IMR-90 (cell line): ENCODE data around the gene ATP11A. TPM values are rescaled to one million over a fixed set of nuclear protein-coding genes. Genes with fewer than 3 reads are reported as not detected.

ENCODE experiments used
- ATAC-seq: fragments of 200-7000 bp; cut with Tn5 transposase; 2 replicates; pipeline ENCODE4 v1.9.1; 2020; ENCODE audit warnings: low read depth, mild to moderate bottlenecking, moderate library complexity
- BruUV-seq: library from RNA; stranded (reverse); fragments of 400-500 nt; replicated peaks from 2 replicates; lab custom pipeline; 2021; lab: Mats Ljungman, UMichigan
- CTCF ChIA-PET: fragments of 300-600 bp; formaldehyde crosslinking; extraction: SDS; loops from one replicate; lab custom pipeline; 2021; ENCODE audit warnings: antibody characterized with exemption; lab: Yijun Ruan, JAX
- POLR2A ChIA-PET: fragments of 300-600 bp; sonication (Branson Sonifier 250); formaldehyde crosslinking; loops from one replicate; lab custom pipeline; 2022; ENCODE audit warnings: antibody characterized with exemption; ENCODE audit not compliant: unreplicated experiment; lab: Charles Lee
- DNase-seq: peaks from one replicate; pipeline ENCODE4 v3.0.0; 2013
- H2AFZ ChIP-seq: replicated peaks from 2 replicates; pipeline ENCODE3; 2013; ENCODE audit warnings: low read length, mild to moderate bottlenecking; ENCODE audit not compliant: poor library complexity
- H2AK5ac ChIP-seq: 2 replicates; pipeline ENCODE4 v1.6.1; 2013; ENCODE audit warnings: low read depth, low read length, inconsistent platforms
- H2AK9ac ChIP-seq: replicated peaks from 2 replicates; pipeline ENCODE3; 2013; ENCODE audit warnings: mild to moderate bottlenecking, low read depth, low read length, moderate library complexity; ENCODE audit not compliant: poor library complexity
- H2BK120ac ChIP-seq: 2 replicates; pipeline ENCODE4 v1.6.1; 2013; ENCODE audit warnings: low read depth, low read length, inconsistent platforms
- H2BK15ac ChIP-seq: 3 replicates; pipeline ENCODE4 v1.6.1; 2013; ENCODE audit warnings: low read depth, low read length, inconsistent platforms
- H2BK20ac ChIP-seq: 2 replicates; pipeline ENCODE4 v1.6.1; 2013; ENCODE audit warnings: low read depth, mild to moderate bottlenecking, inconsistent platforms, low read length, moderate library complexity
- H2BK5ac ChIP-seq: 2 replicates; pipeline ENCODE4 v1.6.1; 2013; ENCODE audit warnings: mild to moderate bottlenecking, low read depth, low read length, inconsistent platforms; ENCODE audit not compliant: poor library complexity, severe bottlenecking
- H3K14ac ChIP-seq: replicated peaks from 2 replicates; pipeline ENCODE4 v1.6.1; 2013; ENCODE audit warnings: low read depth, low read length, inconsistent platforms
- H3K18ac ChIP-seq: 2 replicates; pipeline ENCODE4 v1.6.1; 2013; ENCODE audit warnings: low read depth, low read length, control low read depth
- H3K23ac ChIP-seq: 2 replicates; pipeline ENCODE4 v1.6.1; 2013; ENCODE audit warnings: low read depth, low read length, inconsistent platforms
- H3K27ac ChIP-seq: 2 replicates; pipeline ENCODE4 v1.5.1; 2013; ENCODE audit warnings: mild to moderate bottlenecking, control low read depth, low read length; ENCODE audit not compliant: insufficient read depth
- H3K27me3 ChIP-seq: 2 replicates; pipeline ENCODE4 v1.6.1; 2013; ENCODE audit warnings: low read length; ENCODE audit not compliant: control insufficient read depth, insufficient read depth
- H3K36me3 ChIP-seq: 2 replicates; pipeline ENCODE4 v1.6.1; 2013; ENCODE audit warnings: low read length, mixed read lengths; ENCODE audit not compliant: control insufficient read depth, insufficient read depth
- H3K4ac ChIP-seq: 2 replicates; pipeline ENCODE4 v1.6.1; 2013; ENCODE audit warnings: low read depth, low read length, inconsistent platforms
- H3K4me1 ChIP-seq: 2 replicates; pipeline ENCODE4 v1.6.1; 2013; ENCODE audit warnings: low read length, mixed read lengths; ENCODE audit not compliant: control insufficient read depth, insufficient read depth
- H3K4me2 ChIP-seq: 2 replicates; pipeline ENCODE4 v1.6.1; 2013; ENCODE audit warnings: low read depth, mild to moderate bottlenecking, control low read depth, low read length, moderate library complexity
- H3K4me3 ChIP-seq: 2 replicates; pipeline ENCODE4 v1.5.1; 2013; ENCODE audit warnings: low read depth, mild to moderate bottlenecking, control low read depth, low read length, moderate library complexity; ENCODE audit not compliant: insufficient read depth
- H3K56ac ChIP-seq: 2 replicates; pipeline ENCODE4 v1.6.1; 2013; ENCODE audit warnings: low read length, inconsistent platforms; ENCODE audit not compliant: insufficient read depth; ENCODE audit errors: extremely low read depth
- H3K79me1 ChIP-seq, 2 experiments: 2 replicates each; pipeline ENCODE4 v1.6.1; 2013; ENCODE audit warnings: low read length in 2 of 2, inconsistent platforms in 1 of 2, low read depth in 1 of 2
- H3K9ac ChIP-seq: 2 replicates; pipeline ENCODE4 v1.6.1; 2013; ENCODE audit warnings: low read depth, low read length, control low read depth
- H3K9me1 ChIP-seq: 2 replicates; pipeline ENCODE4 v1.6.1; 2013; ENCODE audit warnings: low read length, inconsistent platforms; ENCODE audit not compliant: insufficient read depth
- H3K9me3 ChIP-seq: 2 replicates; pipeline ENCODE4 v1.6.1; 2013; ENCODE audit warnings: low read length; ENCODE audit not compliant: control insufficient read depth, insufficient read depth
- H4K20me1 ChIP-seq: 2 replicates; pipeline ENCODE4 v1.6.1; 2013; ENCODE audit warnings: low read length, inconsistent platforms; ENCODE audit not compliant: insufficient read depth
- H4K5ac ChIP-seq: 2 replicates; pipeline ENCODE4 v1.6.1; 2013; ENCODE audit warnings: mild to moderate bottlenecking, low read depth, low read length, control low read depth
- H4K8ac ChIP-seq, 2 experiments: 2 replicates each; pipeline ENCODE4 v1.6.1; 2013; ENCODE audit warnings: low read depth in 2 of 2, low read length in 2 of 2, control low read depth in 1 of 2, inconsistent platforms in 1 of 2
- H4K91ac ChIP-seq: 2 replicates; pipeline ENCODE4 v1.6.1; 2013; ENCODE audit warnings: low read depth, low read length, inconsistent platforms; ENCODE audit not compliant: insufficient read depth
- BHLHE40 ChIP-seq: fragments of 150-350 bp; IDR thresholded peaks from 2 replicates; pipeline ENCODE4 v1.6.1; 2016; ENCODE audit warnings: mild to moderate bottlenecking, low read depth, low read length
- CEBPB ChIP-seq: IDR thresholded peaks from 2 replicates; pipeline ENCODE4 v1.6.1; 2012; ENCODE audit warnings: low read depth, low read length, improper control_type of control experiment
- CHD1 ChIP-seq: IDR thresholded peaks from 2 replicates; pipeline ENCODE4 v1.6.1; 2012; ENCODE audit warnings: low read depth, low read length, improper control_type of control experiment
- FOS ChIP-seq: fragments of 150-350 bp; IDR thresholded peaks from 2 replicates; pipeline ENCODE4 v1.6.1; 2016; ENCODE audit warnings: low read depth, low read length
- MAFK ChIP-seq: IDR thresholded peaks from 2 replicates; pipeline ENCODE4 v1.6.1; 2012; ENCODE audit warnings: low read depth, low read length, improper control_type of control experiment
- MAZ ChIP-seq: IDR thresholded peaks from 2 replicates; pipeline ENCODE4 v1.6.1; 2012; ENCODE audit warnings: low read depth, mild to moderate bottlenecking, low read length, improper control_type of control experiment, moderate library complexity, borderline replicate concordance
- MXI1 ChIP-seq: IDR thresholded peaks from 2 replicates; pipeline ENCODE4 v1.6.1; 2012; ENCODE audit warnings: low read depth, mild to moderate bottlenecking, low read length, moderate library complexity, borderline replicate concordance
- NFE2L2 ChIP-seq: fragments of 150-350 bp; IDR thresholded peaks from 2 replicates; pipeline ENCODE4 v1.6.1; 2016; ENCODE audit warnings: low read depth, mild to moderate bottlenecking, low read length
- POLR2A ChIP-seq: IDR thresholded peaks from 2 replicates; pipeline ENCODE4 v1.6.1; 2012; ENCODE audit warnings: mild to moderate bottlenecking, low read depth, low read length
- RAD21 ChIP-seq: IDR thresholded peaks from 2 replicates; pipeline ENCODE4 v1.6.1; 2012; ENCODE audit warnings: low read length, improper control_type of control experiment
- RCOR1 ChIP-seq: IDR thresholded peaks from 2 replicates; pipeline ENCODE4 v1.6.1; 2012; ENCODE audit warnings: mild to moderate bottlenecking, low read length, improper control_type of control experiment; ENCODE audit not compliant: insufficient replicate concordance
- RFX5 ChIP-seq: IDR thresholded peaks from 2 replicates; pipeline ENCODE4 v1.8.0; 2012; ENCODE audit warnings: low read depth, mild to moderate bottlenecking, low read length, moderate library complexity
- SMC3 ChIP-seq: fragments of 150-350 bp; IDR thresholded peaks from 2 replicates; pipeline ENCODE4 v1.6.1; 2016; ENCODE audit warnings: low read depth, mild to moderate bottlenecking, antibody characterized with exemption, low read length, moderate library complexity
- WGBS, 2 experiments: methylation state at CpG; one replicate each; pipeline versions ENCODE4 v1.1.5 to v1.1.7; 2013; ENCODE audit warnings: missing lambda C conversion rate in 2 of 2; ENCODE audit not compliant: insufficient read length in 1 of 2; ENCODE audit errors: extremely low coverage in 2 of 2; 5-methylcytosine and 5-hydroxymethylcytosine counted together
- dilution Hi-C: fragments of 300-500 bp; cut with HindIII; formaldehyde crosslinking; loops from one replicate; pipeline ENCODE4 v1.14.3; 2018; ENCODE audit warnings: low sequenced_read_pairs; ENCODE audit not compliant: unreplicated experiment
- in situ Hi-C: fragments of 300-500 bp; cut with MboI; formaldehyde crosslinking; loops from 3 replicates; pipeline ENCODE4 v1.14.3; 2019; ENCODE audit warnings: low sequenced_read_pairs, inconsistent platforms, mixed read lengths
- intact Hi-C: fragments of 100-400 bp; cut with micrococcal nuclease; formaldehyde crosslinking; loops from 2 replicates; pipeline ENCODE4 v1.10.0; 2022
- polyA plus RNA-seq, 3 experiments: library from polyadenylated mRNA; depleted of rRNA; stranded (reverse); fragments of >200 nt; gene quantifications; 2 replicates each; pipeline ENCODE4 v1.2.3, GENCODE V29; 2012; ENCODE audit warnings: low replicate concordance in 1 of 3
- total RNA-seq: library from RNA; depleted of rRNA; stranded (reverse); fragments of >200 nt; gene quantifications from 2 replicates; pipeline ENCODE4 v1.2.3, GENCODE V29; 2012
- TF ChIP-seq, protein P1 (sequence below): fragments of 150-350 bp; IDR thresholded peaks from 2 replicates; pipeline ENCODE4 v1.6.1; 2016; ENCODE audit warnings: low read depth, mild to moderate bottlenecking, low read length, moderate library complexity, borderline replicate concordance
- TF ChIP-seq, protein P2 (sequence below): fragments of 150-350 bp; IDR thresholded peaks from 2 replicates; pipeline ENCODE4 v1.6.1; 2017; ENCODE audit warnings: mild to moderate bottlenecking, antibody characterized with exemption, low read length, low read depth
- TF ChIP-seq, protein P3 (sequence below): conservative IDR thresholded peaks from 2 replicates; pipeline ENCODE4 v1.5.1; 2012; ENCODE audit warnings: mild to moderate bottlenecking, low read depth, low read length, improper control_type of control experiment

The ATP11A gene
- total and polyA plus RNA-seq, 2 of the 4 experiments (the other 2 are of a cell fraction) = 8.4 to 12.0 TPM

DNA sequence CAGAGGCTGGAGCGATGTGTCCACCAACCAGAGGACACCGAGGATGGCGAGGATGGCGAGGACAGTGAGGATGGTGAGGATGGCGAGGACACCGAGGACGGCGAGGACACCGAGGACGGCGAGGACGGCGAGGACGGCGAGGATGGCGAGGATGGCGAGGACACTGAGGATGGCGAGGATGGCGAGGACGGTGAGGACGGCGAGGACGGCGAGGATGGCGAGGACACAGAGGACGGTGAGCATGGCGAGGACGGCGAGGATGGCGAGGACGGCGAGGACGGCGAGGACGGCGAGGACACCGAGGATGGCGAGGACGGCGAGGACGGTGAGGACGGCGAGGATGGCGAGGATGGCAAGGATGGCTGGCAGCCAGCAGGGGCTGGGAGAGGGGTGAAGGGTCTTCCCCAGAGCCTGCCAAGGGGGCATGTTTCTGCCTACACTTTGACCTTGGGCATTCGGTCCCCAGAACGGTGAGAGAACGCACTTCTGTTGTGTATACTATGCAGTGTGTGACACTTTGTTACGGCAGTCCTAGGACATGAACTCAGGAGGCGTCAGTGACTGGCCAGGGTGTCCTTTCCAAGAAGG lies 44.4 kb upstream of the ATP11A start:
- DNase-seq (no peak), ATAC-seq (no peak)
- dilution Hi-C loops (no loop called here), in situ Hi-C loops (loop anchor here (10.0 kb wide), 1 partner anchor 229 kb away; no protein-coding TSS in a partner anchor), intact Hi-C loops (no loop called here)
- no peak overlapping the region for H2AFZ ChIP-seq
- H3K79me1 ChIP-seq = no peaks in the 10 kb centered on the region
- peaks cover 19% of the 10 kb centered on the region for H3K27me3 ChIP-seq
- H3K36me3 ChIP-seq = no peaks in the 10 kb centered on the region
- no peak overlapping the region for H2BK20ac ChIP-seq
- no peak overlapping the region for H2BK15ac ChIP-seq
- no peak overlapping the region for H3K14ac ChIP-seq
- no peaks in the 10 kb centered on the region for H4K20me1 ChIP-seq
- TF ChIP-seq RAD21 = no peak
- no peak for TF ChIP-seq FOS
- no peak for TF ChIP-seq POLR2A
- no peak for TF ChIP-seq MAZ
- no peak for TF ChIP-seq RCOR1
- no peak for TF ChIP-seq MXI1
- TF ChIP-seq, protein P1, sequence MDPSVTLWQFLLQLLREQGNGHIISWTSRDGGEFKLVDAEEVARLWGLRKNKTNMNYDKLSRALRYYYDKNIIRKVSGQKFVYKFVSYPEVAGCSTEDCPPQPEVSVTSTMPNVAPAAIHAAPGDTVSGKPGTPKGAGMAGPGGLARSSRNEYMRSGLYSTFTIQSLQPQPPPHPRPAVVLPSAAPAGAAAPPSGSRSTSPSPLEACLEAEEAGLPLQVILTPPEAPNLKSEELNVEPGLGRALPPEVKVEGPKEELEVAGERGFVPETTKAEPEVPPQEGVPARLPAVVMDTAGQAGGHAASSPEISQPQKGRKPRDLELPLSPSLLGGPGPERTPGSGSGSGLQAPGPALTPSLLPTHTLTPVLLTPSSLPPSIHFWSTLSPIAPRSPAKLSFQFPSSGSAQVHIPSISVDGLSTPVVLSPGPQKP = no peak
- TF ChIP-seq, protein P2, sequence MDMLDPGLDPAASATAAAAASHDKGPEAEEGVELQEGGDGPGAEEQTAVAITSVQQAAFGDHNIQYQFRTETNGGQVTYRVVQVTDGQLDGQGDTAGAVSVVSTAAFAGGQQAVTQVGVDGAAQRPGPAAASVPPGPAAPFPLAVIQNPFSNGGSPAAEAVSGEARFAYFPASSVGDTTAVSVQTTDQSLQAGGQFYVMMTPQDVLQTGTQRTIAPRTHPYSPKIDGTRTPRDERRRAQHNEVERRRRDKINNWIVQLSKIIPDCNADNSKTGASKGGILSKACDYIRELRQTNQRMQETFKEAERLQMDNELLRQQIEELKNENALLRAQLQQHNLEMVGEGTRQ = no peak
- TF ChIP-seq CHD1 = no peak
- no peak for TF ChIP-seq NFE2L2
- TF ChIP-seq CEBPB = no peak
- TF ChIP-seq RFX5 = no peak
- no peak for TF ChIP-seq MAFK
- TF ChIP-seq SMC3 = no peak
- TF ChIP-seq BHLHE40 = no peak
- TF ChIP-seq, protein P3, sequence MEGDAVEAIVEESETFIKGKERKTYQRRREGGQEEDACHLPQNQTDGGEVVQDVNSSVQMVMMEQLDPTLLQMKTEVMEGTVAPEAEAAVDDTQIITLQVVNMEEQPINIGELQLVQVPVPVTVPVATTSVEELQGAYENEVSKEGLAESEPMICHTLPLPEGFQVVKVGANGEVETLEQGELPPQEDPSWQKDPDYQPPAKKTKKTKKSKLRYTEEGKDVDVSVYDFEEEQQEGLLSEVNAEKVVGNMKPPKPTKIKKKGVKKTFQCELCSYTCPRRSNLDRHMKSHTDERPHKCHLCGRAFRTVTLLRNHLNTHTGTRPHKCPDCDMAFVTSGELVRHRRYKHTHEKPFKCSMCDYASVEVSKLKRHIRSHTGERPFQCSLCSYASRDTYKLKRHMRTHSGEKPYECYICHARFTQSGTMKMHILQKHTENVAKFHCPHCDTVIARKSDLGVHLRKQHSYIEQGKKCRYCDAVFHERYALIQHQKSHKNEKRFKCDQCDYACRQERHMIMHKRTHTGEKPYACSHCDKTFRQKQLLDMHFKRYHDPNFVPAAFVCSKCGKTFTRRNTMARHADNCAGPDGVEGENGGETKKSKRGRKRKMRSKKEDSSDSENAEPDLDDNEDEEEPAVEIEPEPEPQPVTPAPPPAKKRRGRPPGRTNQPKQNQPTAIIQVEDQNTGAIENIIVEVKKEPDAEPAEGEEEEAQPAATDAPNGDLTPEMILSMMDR = no peak
- no peak overlapping the region for H3K4ac ChIP-seq
- H3K18ac ChIP-seq = no peak overlapping the region
- H3K4me3 ChIP-seq = no peak overlapping the region
- no peaks in the 10 kb centered on the region for H3K9me1 ChIP-seq
- H3K4me1 ChIP-seq = no peaks in the 10 kb centered on the region
- H3K23ac ChIP-seq = no peak overlapping the region
- H3K9me3 ChIP-seq = no peaks in the 10 kb centered on the region
- H2AK9ac ChIP-seq = no peak overlapping the region
- POLR2A ChIA-PET = no interaction called here
- H3K27ac ChIP-seq = no peak overlapping the region
- H4K5ac ChIP-seq = no peak overlapping the region
- no TSS peak for BruUV-seq
- no peak overlapping the region for H4K8ac ChIP-seq
- no peak overlapping the region for H2BK120ac ChIP-seq
- CTCF ChIA-PET = no interaction called here
- no peak overlapping the region for H3K9ac ChIP-seq
- no peak overlapping the region for H2AK5ac ChIP-seq
- no peak overlapping the region for H3K56ac ChIP-seq
- no peak overlapping the region for H4K91ac ChIP-seq
- no peak overlapping the region for H2BK5ac ChIP-seq
- no peak overlapping the region for H3K4me2 ChIP-seq
- 90% methylated on average over 17 of the region's 49 CpGs; no CpG with 5 or more reads in 1 of the 2 experiments for WGBS, 2 experiments
